Fibroblast of upper back skin (primary cell): Measurements from ENCODE around the gene ST7.
A peak's percentile ranks its signal among the peaks of the same experiment; 100 is the strongest.

Source experiments
- DNase-seq: peaks from one replicate; pipeline ENCODE4 v3.0.0-alpha.2; 2013

The ST7 gene

GRCh38 chr7:117069379-117069778 is 116.1 kb downstream of the ST7 start:
- no peak for DNase-seq

GRCh38 chr7:117071551-117071950 is 118.2 kb downstream of the ST7 start:
- no peak for DNase-seq

GRCh38 chr7:117072620-117073118 is 119.4 kb downstream of the ST7 start:
- peak; percentile 63 for DNase-seq

- DNase-seq, result no peak
These were observed 121.1 kb downstream of the ST7 start for GRCh38 chr7:117074378-117074777.

- DNase-seq, result no peak
These were observed 122.6 kb downstream of the ST7 start for GRCh38 chr7:117075934-117076333.

- DNase-seq, result no peak
These were observed 123.2 kb downstream of the ST7 start for GRCh38 chr7:117076426-117076943.

GRCh38 chr7:117077658-117078057 is 124.4 kb downstream of the ST7 start:
- no peak for DNase-seq

GRCh38 chr7:117082647-117083046 is 129.3 kb downstream of the ST7 start:
- DNase-seq, result no peak

- DNase-seq, result no peak
These were observed 130.3 kb downstream of the ST7 start for GRCh38 chr7:117083648-117084047.

- DNase-seq, result no peak
These were observed 131.0 kb downstream of the ST7 start for GRCh38 chr7:117084286-117084685.

- DNase-seq, result peak; percentile 37
These were observed 132.0 kb downstream of the ST7 start for GRCh38 chr7:117085275-117085674.

- peak; percentile 36 for DNase-seq
These were observed 132.6 kb downstream of the ST7 start for GRCh38 chr7:117085769-117086463.

GRCh38 chr7:117086788-117087187 is 133.5 kb downstream of the ST7 start:
- DNase-seq, result no peak

GRCh38 chr7:117087639-117088396 is 134.5 kb downstream of the ST7 start:
- DNase-seq, result no peak

GRCh38 chr7:117088623-117089194 is 135.4 kb downstream of the ST7 start:
- no peak for DNase-seq

- no peak for DNase-seq
These were observed 137.5 kb downstream of the ST7 start for GRCh38 chr7:117090791-117091190.

GRCh38 chr7:117091721-117092120 is 138.4 kb downstream of the ST7 start:
- DNase-seq, result no peak

GRCh38 chr7:117092785-117093184 is 139.5 kb downstream of the ST7 start:
- peak; percentile 47 for DNase-seq

GRCh38 chr7:117094457-117094856 is 141.2 kb downstream of the ST7 start:
- DNase-seq, result no peak

GRCh38 chr7:117095055-117095454 is 141.8 kb downstream of the ST7 start:
- no peak for DNase-seq

- DNase-seq, result no peak
These were observed 143.0 kb downstream of the ST7 start for GRCh38 chr7:117096330-117096729.

GRCh38 chr7:117096942-117097341 is 143.6 kb downstream of the ST7 start:
- no peak for DNase-seq

- DNase-seq, result no peak
These were observed 144.6 kb downstream of the ST7 start for GRCh38 chr7:117097860-117098259.

GRCh38 chr7:117098457-117098856 is 145.2 kb downstream of the ST7 start:
- DNase-seq, result peak; percentile 93
